Panc1 (cell line): Measurements from ENCODE around the gene KRT7. TPM values are rescaled to one million over a fixed set of nuclear protein-coding genes. Genes with fewer than 3 reads are reported as not detected.
"Not testable (repeated sequence)": the region's sequence is repeated elsewhere in the genome, so short reads cannot be mapped to it uniquely, and the experiment has no call there.

Experiments used
- ATAC-seq: fragments of 200-7000 bp; cut with Tn5 transposase; 2 replicates; pipeline ENCODE4 v1.9.1; 2020; ENCODE audit warnings: mild to moderate bottlenecking, moderate library complexity
- BruUV-seq: library from RNA; stranded (reverse); fragments of 400-500 nt; replicated peaks from 2 replicates; lab custom pipeline; 2021; lab: Mats Ljungman, UMichigan
- CTCF ChIA-PET: fragments of 300-600 bp; sonication (Branson Sonifier 250); formaldehyde crosslinking; loops from one replicate; lab custom pipeline; 2022; ENCODE audit warnings: antibody characterized with exemption; lab: Charles Lee
- POLR2A ChIA-PET: fragments of 300-600 bp; sonication (Branson Sonifier 250); formaldehyde crosslinking; loops from one replicate; lab custom pipeline; 2022; ENCODE audit warnings: antibody characterized with exemption; lab: Charles Lee
- DNase-seq: peaks from one replicate; pipeline ENCODE4 v3.0.0-alpha.2; 2010; ENCODE audit warnings: low read depth, low spot score
- H3K27ac ChIP-seq: 2 replicates; pipeline ENCODE4 v1.5.1; 2011; ENCODE audit warnings: mild to moderate bottlenecking, low read length, inconsistent platforms
- H3K27me3 ChIP-seq: fragments of 200-500 bp; sonication (Bioruptor generic); 2 replicates; pipeline ENCODE4 v1.6.0; 2014; ENCODE audit warnings: low read length, inconsistent platforms; ENCODE audit not compliant: control insufficient read depth, insufficient read depth
- H3K36me3 ChIP-seq: fragments of 200-500 bp; sonication (Bioruptor generic); 2 replicates; pipeline ENCODE4 v1.5.1; 2014; ENCODE audit warnings: inconsistent platforms, mild to moderate bottlenecking, low read length, moderate library complexity; ENCODE audit not compliant: control insufficient read depth, insufficient read depth
- H3K4me1 ChIP-seq: 2 replicates; pipeline ENCODE4 v1.5.1; 2011; ENCODE audit warnings: inconsistent platforms, mild to moderate bottlenecking, low read length, moderate library complexity; ENCODE audit not compliant: control insufficient read depth, insufficient read depth
- H3K4me3 ChIP-seq, 2 experiments: 2 replicates each; pipeline ENCODE4 v1.5.1; 2011 to 2012; ENCODE audit warnings: low read depth in 2 of 2, low read length in 2 of 2, mild to moderate bottlenecking in 2 of 2, inconsistent platforms in 1 of 2, moderate library complexity in 1 of 2
- H3K9me3 ChIP-seq: fragments of 200-500 bp; sonication (Bioruptor generic); 2 replicates; pipeline ENCODE4 v1.5.1; 2014; ENCODE audit warnings: low read depth, mild to moderate bottlenecking, inconsistent platforms, low read length, moderate library complexity; ENCODE audit not compliant: control insufficient read depth, insufficient read depth
- POLR2AphosphoS5 ChIP-seq: IDR thresholded peaks from 2 replicates; pipeline ENCODE4 v1.6.1; 2012; ENCODE audit warnings: mild to moderate bottlenecking, low read depth, low read length, moderate library complexity
- SIN3A ChIP-seq: IDR thresholded peaks from 2 replicates; pipeline ENCODE4 v1.6.1; 2012; ENCODE audit warnings: low read depth, mild to moderate bottlenecking, low read length, moderate library complexity, borderline replicate concordance; ENCODE audit not compliant: insufficient read depth
- TCF7L2 ChIP-seq: IDR thresholded peaks from 2 replicates; pipeline ENCODE4 v1.6.1; 2011; ENCODE audit warnings: mild to moderate bottlenecking, low read depth, low read length, inconsistent platforms
- in situ Hi-C: cut with HindIII; loops from 2 replicates; pipeline ENCODE4 v1.10.0; 2016; ENCODE audit warnings: low sequenced_read_pairs, low pct_unique_long_range_greater_than_20kb
- intact Hi-C: fragments of 100-400 bp; cut with micrococcal nuclease; formaldehyde crosslinking; loops from one replicate; pipeline ENCODE4 v1.10.0; 2022; ENCODE audit not compliant: unreplicated experiment
- total RNA-seq: library from RNA; stranded (reverse); gene quantifications from one replicate; pipeline ENCODE4 v1.2.1, GENCODE V29; 2021; ENCODE audit not compliant: unreplicated experiment
- TF ChIP-seq, protein P1 (sequence below): fragments of 450-650 bp; IDR thresholded peaks from 2 replicates; pipeline ENCODE4 v1.5.1; 2017; ENCODE audit warnings: mild to moderate bottlenecking
- TF ChIP-seq, protein P2 (sequence below), 2 experiments: IDR thresholded peaks; 2 replicates each; pipeline ENCODE4 v1.6.1; 2011 to 2012; ENCODE audit warnings: low read depth in 2 of 2, control low read depth in 1 of 2, low read length in 1 of 2, mild to moderate bottlenecking in 1 of 2, moderate library complexity in 1 of 2; ENCODE audit not compliant: insufficient read depth in 1 of 2

The KRT7 gene
- total RNA-seq, 1 experiment from 2014 or later: 16.8 TPM

DNA sequence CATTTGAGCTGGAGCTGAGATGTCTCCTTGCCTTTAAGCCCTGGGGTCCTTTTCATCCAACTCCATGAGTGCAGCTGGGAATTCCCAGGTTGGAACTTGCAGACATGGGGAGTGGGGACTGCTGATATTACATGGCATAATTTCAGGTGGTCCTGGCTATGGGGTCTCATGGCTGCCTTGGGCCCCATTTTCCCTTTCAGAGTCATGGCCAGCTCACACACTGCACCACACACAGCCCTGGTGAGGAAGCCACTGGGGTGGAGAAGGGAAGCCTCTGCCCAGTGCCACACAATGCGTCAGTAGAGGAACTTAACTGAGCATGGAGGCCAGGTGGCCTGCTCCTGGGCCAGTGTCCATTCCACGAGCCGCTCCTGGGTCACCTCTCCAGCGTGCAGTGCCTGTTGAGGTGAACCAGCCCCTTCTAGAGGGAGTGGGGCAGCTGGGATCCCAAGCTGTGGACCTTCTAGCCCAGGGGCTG, 24.1 kb downstream of the KRT7 start:
- in situ Hi-C loops: no loop called here
- CTCF ChIA-PET: interaction anchor here (0.9 to 1.4 kb wide), 2 partner anchors 13 to 19 kb away, joined by 3 read pairs; no protein-coding TSS in a partner anchor
- intact Hi-C loops: no loop called here
- Histone ChIP-seq H3K36me3 (no peaks in the 10 kb centered on the region), H3K4me1 (no peaks in the 10 kb centered on the region), H3K9me3 (no peaks in the 10 kb centered on the region), H3K27ac (peak overlapping the region; percentile 51), H3K27me3 (no peaks in the 10 kb centered on the region), H3K4me3 (no peak overlapping the region)
- POLR2A ChIA-PET: no interaction called here
- no TSS peak for BruUV-seq
- peak; percentile 1; the same call in 1 of the 2 replicates for TF ChIP-seq TCF7L2
- TF ChIP-seq, protein P1, sequence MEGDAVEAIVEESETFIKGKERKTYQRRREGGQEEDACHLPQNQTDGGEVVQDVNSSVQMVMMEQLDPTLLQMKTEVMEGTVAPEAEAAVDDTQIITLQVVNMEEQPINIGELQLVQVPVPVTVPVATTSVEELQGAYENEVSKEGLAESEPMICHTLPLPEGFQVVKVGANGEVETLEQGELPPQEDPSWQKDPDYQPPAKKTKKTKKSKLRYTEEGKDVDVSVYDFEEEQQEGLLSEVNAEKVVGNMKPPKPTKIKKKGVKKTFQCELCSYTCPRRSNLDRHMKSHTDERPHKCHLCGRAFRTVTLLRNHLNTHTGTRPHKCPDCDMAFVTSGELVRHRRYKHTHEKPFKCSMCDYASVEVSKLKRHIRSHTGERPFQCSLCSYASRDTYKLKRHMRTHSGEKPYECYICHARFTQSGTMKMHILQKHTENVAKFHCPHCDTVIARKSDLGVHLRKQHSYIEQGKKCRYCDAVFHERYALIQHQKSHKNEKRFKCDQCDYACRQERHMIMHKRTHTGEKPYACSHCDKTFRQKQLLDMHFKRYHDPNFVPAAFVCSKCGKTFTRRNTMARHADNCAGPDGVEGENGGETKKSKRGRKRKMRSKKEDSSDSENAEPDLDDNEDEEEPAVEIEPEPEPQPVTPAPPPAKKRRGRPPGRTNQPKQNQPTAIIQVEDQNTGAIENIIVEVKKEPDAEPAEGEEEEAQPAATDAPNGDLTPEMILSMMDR: no peak
- ATAC-seq (no peak), DNase-seq (no peak)

DNA sequence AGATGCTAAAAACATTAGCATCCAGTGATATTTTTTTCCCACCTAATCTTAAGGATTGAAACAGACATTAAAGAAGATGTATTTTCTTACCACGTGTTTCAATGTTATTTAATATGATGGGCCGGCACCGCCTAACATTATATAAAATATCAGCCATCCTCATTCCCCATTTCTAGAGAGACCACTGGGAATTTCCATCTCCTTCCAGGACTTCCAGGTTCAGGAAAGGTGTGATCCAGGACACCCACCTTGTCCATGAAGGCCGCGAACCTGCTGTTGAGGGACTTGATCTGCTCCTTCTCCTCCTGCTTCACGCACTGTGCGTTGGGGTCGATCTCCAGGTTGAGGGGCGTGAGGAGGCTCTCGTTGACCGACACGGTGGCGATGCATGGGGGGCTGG, 24.9 kb downstream of the KRT7 start:
- intact Hi-C loops, H3K27ac ChIP-seq, CTCF ChIA-PET, H3K4me1 ChIP-seq, H3K9me3 ChIP-seq, BruUV-seq, in situ Hi-C loops, DNase-seq, H3K36me3 ChIP-seq, H3K4me3 ChIP-seq, ATAC-seq, POLR2A ChIA-PET, H3K27me3 ChIP-seq: not testable (repeated sequence)

DNA sequence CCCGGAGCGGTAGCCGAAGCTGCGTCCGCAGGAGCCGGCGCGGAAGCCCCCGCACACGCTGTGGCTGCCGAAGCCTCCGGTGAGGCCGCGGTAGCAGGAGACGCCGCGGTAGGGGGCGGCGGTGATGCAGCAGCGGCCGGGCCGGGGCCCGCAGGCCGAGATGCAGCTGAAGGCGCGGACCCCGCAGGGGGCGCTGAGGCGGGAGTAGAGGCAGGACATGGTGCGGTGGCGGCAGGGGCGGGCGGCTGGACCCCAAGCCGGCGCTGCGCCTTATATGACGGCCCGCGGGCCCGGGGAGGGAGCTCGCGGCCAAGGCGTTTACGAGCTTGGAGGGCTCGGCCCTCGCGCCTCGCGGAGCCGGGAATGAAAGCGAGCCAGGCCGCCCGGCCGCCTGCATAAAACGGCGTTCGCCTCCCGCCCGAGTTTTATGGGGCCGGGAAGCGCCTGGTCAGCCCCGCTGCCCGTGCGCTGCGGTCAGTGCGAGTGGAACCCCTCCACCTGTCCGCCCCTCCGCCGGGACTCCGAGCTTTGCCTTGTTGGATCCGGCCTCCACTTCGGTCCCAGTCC, 25.4 kb downstream of the KRT7 start:
- H3K27ac ChIP-seq: no peak overlapping the region
- no peak for ATAC-seq

More for the DNA sequence above, 25.4 kb downstream of the KRT7 start:
- in situ Hi-C loops: no loop called here
- BruUV-seq: no TSS peak
- Histone ChIP-seq H3K27me3 (no peaks in the 10 kb centered on the region), H3K36me3 (no peaks in the 10 kb centered on the region), H3K4me3 (no peak overlapping the region), H3K4me1 (no peaks in the 10 kb centered on the region), H3K9me3 (no peaks in the 10 kb centered on the region)
- POLR2A ChIA-PET: no interaction called here
- CTCF ChIA-PET: no interaction called here
- TF ChIP-seq SIN3A: no peak
- TF ChIP-seq, protein P2, sequence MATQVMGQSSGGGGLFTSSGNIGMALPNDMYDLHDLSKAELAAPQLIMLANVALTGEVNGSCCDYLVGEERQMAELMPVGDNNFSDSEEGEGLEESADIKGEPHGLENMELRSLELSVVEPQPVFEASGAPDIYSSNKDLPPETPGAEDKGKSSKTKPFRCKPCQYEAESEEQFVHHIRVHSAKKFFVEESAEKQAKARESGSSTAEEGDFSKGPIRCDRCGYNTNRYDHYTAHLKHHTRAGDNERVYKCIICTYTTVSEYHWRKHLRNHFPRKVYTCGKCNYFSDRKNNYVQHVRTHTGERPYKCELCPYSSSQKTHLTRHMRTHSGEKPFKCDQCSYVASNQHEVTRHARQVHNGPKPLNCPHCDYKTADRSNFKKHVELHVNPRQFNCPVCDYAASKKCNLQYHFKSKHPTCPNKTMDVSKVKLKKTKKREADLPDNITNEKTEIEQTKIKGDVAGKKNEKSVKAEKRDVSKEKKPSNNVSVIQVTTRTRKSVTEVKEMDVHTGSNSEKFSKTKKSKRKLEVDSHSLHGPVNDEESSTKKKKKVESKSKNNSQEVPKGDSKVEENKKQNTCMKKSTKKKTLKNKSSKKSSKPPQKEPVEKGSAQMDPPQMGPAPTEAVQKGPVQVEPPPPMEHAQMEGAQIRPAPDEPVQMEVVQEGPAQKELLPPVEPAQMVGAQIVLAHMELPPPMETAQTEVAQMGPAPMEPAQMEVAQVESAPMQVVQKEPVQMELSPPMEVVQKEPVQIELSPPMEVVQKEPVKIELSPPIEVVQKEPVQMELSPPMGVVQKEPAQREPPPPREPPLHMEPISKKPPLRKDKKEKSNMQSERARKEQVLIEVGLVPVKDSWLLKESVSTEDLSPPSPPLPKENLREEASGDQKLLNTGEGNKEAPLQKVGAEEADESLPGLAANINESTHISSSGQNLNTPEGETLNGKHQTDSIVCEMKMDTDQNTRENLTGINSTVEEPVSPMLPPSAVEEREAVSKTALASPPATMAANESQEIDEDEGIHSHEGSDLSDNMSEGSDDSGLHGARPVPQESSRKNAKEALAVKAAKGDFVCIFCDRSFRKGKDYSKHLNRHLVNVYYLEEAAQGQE (IDR thresholded peaks at IDR 0.05; ENCODE audit: insufficient read depth in 1 of 2, low read depth in 2 of 2, low read length in 1 of 2): no peak
- TF ChIP-seq, protein P1: no peak
- TF ChIP-seq TCF7L2: no peak
- no peak for TF ChIP-seq POLR2AphosphoS5
- DNase-seq: no peak
- intact Hi-C loops: no loop called here
